ENCODE data around the gene PLVAP.

PLVAP gene

GRCh38 chr19:17321655-17322489 lies 55.3 kb downstream of the PLVAP start:
- DNase-seq (ENCODE audit: low spot score): peak; percentile 22

GRCh38 chr19:17320435-17320834 lies 56.7 kb downstream of the PLVAP start:
- DNase-seq (ENCODE audit: low spot score): no peak

- DNase-seq (ENCODE audit: low spot score): peak; percentile 27
Measured at GRCh38 chr19:17319473-17320238, 57.5 kb downstream of the PLVAP start.

GRCh38 chr19:17318966-17319365 lies 58.2 kb downstream of the PLVAP start:
- peak; percentile 20 for DNase-seq (ENCODE audit: low spot score)

GRCh38 chr19:17314007-17314593 lies 63.0 kb downstream of the PLVAP start:
- no peak for DNase-seq (ENCODE audit: low spot score)

- DNase-seq (ENCODE audit: low spot score): no peak
Measured at GRCh38 chr19:17312189-17313113, 64.7 kb downstream of the PLVAP start.

- DNase-seq (ENCODE audit: low spot score): no peak
Measured at GRCh38 chr19:17311455-17312188, 65.5 kb downstream of the PLVAP start.

- no peak for DNase-seq (ENCODE audit: low spot score)
Measured at GRCh38 chr19:17309965-17310461, 67.1 kb downstream of the PLVAP start.

- peak; percentile 95 for DNase-seq (ENCODE audit: low spot score)
Measured at GRCh38 chr19:17309198-17309964, 67.8 kb downstream of the PLVAP start, which contains the start of gene DDA1. DDA1 (plus strand) TSS chr19:17309563; CDS start chr19:17309655, 92 bp downstream.

- no peak for DNase-seq (ENCODE audit: low spot score)
Measured at GRCh38 chr19:17307876-17308377, 69.2 kb downstream of the PLVAP start.

- DNase-seq (ENCODE audit: low spot score): no peak
Measured at GRCh38 chr19:17306285-17306714, 70.8 kb downstream of the PLVAP start.

GRCh38 chr19:17305517-17306284 lies 71.4 kb downstream of the PLVAP start, which contains the start of gene MRPL34:
MRPL34 (plus strand) TSS chr19:17305872; CDS start chr19:17305893, 21 bp downstream.
- peak; percentile 91 for DNase-seq (ENCODE audit: low spot score)

GRCh38 chr19:17305216-17305516 lies 72.0 kb downstream of the PLVAP start:
- no peak for DNase-seq (ENCODE audit: low spot score)

GRCh38 chr19:17304386-17305215 lies 72.5 kb downstream of the PLVAP start:
- no peak for DNase-seq (ENCODE audit: low spot score)

GRCh38 chr19:17303940-17304267 lies 73.2 kb downstream of the PLVAP start:
- no peak for DNase-seq (ENCODE audit: low spot score)

- DNase-seq (ENCODE audit: low spot score): peak; percentile 96
Measured at GRCh38 chr19:17303167-17303939, 73.8 kb downstream of the PLVAP start, which contains the start of gene ABHD8. ABHD8 (minus strand) TSS chr19:17303425; CDS start chr19:17301616, 1,809 bp downstream.

All from D341Med (cell line).